Measurements from ENCODE around the gene UROC1.

GRCh38 chr3:126438746-126439145 is 78.8 kb downstream of the UROC1 start:
- TF ChIP-seq CTCF (IDR thresholded peaks at IDR 0.05) (no peak), POLR2A (IDR thresholded peaks at IDR 0.05) (no peak)

Measured in testis (tissue), 2 donors.